ENCODE measurements around the gene CFAP77. TPM values are rescaled to one million over a fixed set of nuclear protein-coding genes. Genes with fewer than 3 reads are reported as not detected.

Gene CFAP77
- total and polyA plus RNA-seq, 9 of the 15 experiments (the other 6 are each of a cell fraction or from before 2014, with no cell fraction given) = not detected

- no peak for TF ChIP-seq ETS1 (conservative IDR thresholded peaks at IDR 0.05; ENCODE audit: control insufficient read depth, low read depth, low read length)
- no peak for TF ChIP-seq ZNF175 (CRISPR knock-in tag; IDR thresholded peaks at IDR 0.05; ENCODE audit: low read depth)
- no peak for TF ChIP-seq SMARCE1 (IDR thresholded peaks at IDR 0.05)
- TF ChIP-seq ZNF655 (CRISPR knock-in tag; IDR thresholded peaks at IDR 0.05) = no peak
- no peak for TF ChIP-seq EGR1 (conservative IDR thresholded peaks at IDR 0.05)
- no peak for TF ChIP-seq CREB3 (tag; conservative IDR thresholded peaks at IDR 0.05; ENCODE audit: low read depth)
- no peak for TF ChIP-seq NFATC3 (IDR thresholded peaks at IDR 0.05)
- no peak for TF ChIP-seq E2F3 (CRISPR knock-in tag; IDR thresholded peaks at IDR 0.05)
- no peak for TF ChIP-seq CEBPG (CRISPR knock-in tag; IDR thresholded peaks at IDR 0.05)
- TF ChIP-seq CEBPG (tag; conservative IDR thresholded peaks at IDR 0.05 in 1 of 2, IDR thresholded peaks at IDR 0.05 in 1 of 2) = no peak
- TF ChIP-seq RBM15 (IDR thresholded peaks at IDR 0.05; ENCODE audit: insufficient read depth, low read length) = no peak
- TF ChIP-seq MEF2D (tag; conservative IDR thresholded peaks at IDR 0.05; ENCODE audit: low read depth) = no peak
- TF ChIP-seq ZNF347 (CRISPR knock-in tag; IDR thresholded peaks at IDR 0.05; ENCODE audit: low read depth) = no peak
- no peak for TF ChIP-seq ELF2 (CRISPR knock-in tag; IDR thresholded peaks at IDR 0.05)
- TF ChIP-seq ZNF124 (CRISPR knock-in tag; IDR thresholded peaks at IDR 0.05) = no peak
- no peak for TF ChIP-seq SP2 (IDR thresholded peaks at IDR 0.05; ENCODE audit: extremely low read depth, low read depth, low read length, poor library complexity, severe bottlenecking)
- TF ChIP-seq ID3 (CRISPR knock-in tag; IDR thresholded peaks at IDR 0.05) = no peak
- no peak for TF ChIP-seq ID3 (tag; IDR thresholded peaks at IDR 0.05)
- no peak for TF ChIP-seq NBN (IDR thresholded peaks at IDR 0.05; ENCODE audit: low read depth)
- no peak for TF ChIP-seq SRSF1 (IDR thresholded peaks at IDR 0.05; ENCODE audit: low read depth, low read length)
- TF ChIP-seq RCOR1 (IDR thresholded peaks at IDR 0.05; ENCODE audit: borderline replicate concordance in 1 of 2, low read depth in 2 of 2, low read length in 2 of 2) = peak in 1 of 2 experiments; percentile 32; a peak in 1 of 4 replicates
- TF ChIP-seq NR2C1 (IDR thresholded peaks at IDR 0.05) = no peak
- no peak for TF ChIP-seq NR2C1 (tag; IDR thresholded peaks at IDR 0.05)
- no peak for TF ChIP-seq ZC3H8 (IDR thresholded peaks at IDR 0.05)
Observed at GRCh38 chr9:132575005-132575609, 165.1 kb downstream of the CFAP77 start (continued).

All from K562 (cell line).